ENCODE measurements around the gene DLX6. TPM values are rescaled to one million over a fixed set of nuclear protein-coding genes. Genes with fewer than 3 reads are reported as not detected.

DLX6 gene
- polyA plus RNA-seq, 5 donors = 0.05 to 0.10 TPM; not detected in 3

- DNase-seq = no peak
Measured at GRCh38 chr7:97009753-97010732, 4.7 kb downstream of the DLX6 start.

- no peak for DNase-seq
Measured at GRCh38 chr7:97011104-97011503, 5.8 kb downstream of the DLX6 start.

DNA sequence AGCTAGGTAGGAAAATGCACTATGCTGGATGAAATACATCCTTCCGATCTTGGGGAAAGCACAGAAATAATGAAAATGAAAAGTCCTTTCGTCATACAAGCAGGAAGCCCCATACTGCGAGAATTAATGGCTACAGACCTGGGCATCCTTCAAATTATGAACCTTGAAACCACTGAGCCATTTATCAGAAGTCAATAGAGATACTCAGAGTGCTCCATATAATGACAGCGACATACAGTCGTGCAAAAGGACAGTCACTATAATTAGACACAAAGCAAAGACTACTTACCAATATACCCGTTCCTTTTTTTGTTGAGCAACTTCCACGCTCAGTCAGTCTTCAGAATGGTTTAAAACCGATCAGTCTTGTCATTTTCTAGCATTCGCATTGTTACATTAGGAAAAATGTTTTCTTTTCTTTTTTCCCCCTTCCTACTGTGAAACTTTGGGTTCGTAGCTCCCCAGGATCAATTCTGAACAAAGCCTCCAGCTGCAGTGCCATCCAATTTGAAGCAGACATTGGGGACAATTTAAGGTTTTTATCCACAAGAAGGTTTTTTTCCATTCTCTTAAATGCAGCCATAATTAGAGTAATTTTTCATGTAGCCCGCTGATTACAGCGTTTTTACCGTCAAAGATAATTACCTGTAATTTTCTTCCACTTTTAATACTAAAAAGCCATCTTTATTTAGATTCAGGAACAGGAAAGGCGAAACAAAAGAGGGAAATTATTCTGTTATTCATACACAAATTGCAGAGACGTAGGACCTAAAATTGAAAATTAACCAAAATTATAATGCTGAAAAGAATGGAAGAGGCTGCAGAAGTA, 6.4 kb downstream of the DLX6 start:
- DNase-seq = no peak

- no peak for DNase-seq
Measured at GRCh38 chr7:97012365-97013133, 7.2 kb downstream of the DLX6 start.

- no peak for DNase-seq
Measured at GRCh38 chr7:97013134-97013844, 7.9 kb downstream of the DLX6 start.

- no peak for DNase-seq
Measured at GRCh38 chr7:97013845-97014134, 8.4 kb downstream of the DLX6 start.

- DNase-seq = no peak
Measured at GRCh38 chr7:97014145-97014750, 8.9 kb downstream of the DLX6 start.

DNA sequence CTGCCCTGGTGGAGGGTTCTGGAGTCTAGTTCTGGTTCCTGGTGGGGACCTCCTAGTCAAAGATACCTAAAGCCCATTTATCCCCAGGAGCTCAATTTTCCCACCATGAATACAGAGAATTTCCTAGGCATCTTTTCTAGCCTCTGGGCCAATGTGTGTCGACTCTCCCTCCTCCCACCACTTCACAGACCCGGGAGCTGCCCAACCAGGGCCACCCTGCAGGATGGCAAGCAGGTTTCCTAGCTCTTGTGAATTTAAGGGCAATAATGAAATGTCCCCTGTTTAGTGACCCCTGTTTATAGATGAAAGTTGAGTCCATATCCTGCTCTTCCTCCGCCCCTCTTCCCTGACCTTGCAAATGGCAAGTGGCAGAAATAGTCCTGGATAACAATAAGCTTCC, 9.9 kb downstream of the DLX6 start:
- DNase-seq = no peak

DNA sequence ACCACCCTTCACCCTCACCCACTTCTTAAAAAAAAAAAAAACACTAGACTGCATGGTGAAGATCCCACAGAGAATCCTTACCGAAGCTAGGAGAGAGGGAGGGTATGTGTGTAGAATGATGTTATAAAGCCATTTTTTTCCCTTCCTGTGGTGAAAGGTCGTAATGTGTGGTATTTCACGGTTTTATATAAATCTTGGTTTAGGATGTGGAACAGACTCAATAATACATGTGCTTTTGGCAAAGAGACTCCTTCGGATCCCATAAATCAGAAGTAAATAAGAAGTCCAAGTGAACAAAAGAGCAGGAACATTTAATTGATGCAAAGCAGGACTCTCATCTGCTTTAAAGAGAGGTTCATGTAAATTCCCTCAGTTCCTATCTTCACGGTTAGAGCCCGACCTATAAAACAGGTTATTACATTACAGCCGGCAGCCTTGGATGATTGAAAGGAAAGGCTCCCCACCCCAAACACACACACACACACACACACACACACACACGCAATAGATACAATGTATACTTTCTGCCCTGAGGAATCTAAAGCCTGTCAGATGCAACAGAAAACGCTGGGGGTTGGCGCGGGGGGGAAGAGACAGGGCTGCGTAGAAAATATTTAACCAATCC, 10.5 kb downstream of the DLX6 start:
- no peak for DNase-seq

DNA sequence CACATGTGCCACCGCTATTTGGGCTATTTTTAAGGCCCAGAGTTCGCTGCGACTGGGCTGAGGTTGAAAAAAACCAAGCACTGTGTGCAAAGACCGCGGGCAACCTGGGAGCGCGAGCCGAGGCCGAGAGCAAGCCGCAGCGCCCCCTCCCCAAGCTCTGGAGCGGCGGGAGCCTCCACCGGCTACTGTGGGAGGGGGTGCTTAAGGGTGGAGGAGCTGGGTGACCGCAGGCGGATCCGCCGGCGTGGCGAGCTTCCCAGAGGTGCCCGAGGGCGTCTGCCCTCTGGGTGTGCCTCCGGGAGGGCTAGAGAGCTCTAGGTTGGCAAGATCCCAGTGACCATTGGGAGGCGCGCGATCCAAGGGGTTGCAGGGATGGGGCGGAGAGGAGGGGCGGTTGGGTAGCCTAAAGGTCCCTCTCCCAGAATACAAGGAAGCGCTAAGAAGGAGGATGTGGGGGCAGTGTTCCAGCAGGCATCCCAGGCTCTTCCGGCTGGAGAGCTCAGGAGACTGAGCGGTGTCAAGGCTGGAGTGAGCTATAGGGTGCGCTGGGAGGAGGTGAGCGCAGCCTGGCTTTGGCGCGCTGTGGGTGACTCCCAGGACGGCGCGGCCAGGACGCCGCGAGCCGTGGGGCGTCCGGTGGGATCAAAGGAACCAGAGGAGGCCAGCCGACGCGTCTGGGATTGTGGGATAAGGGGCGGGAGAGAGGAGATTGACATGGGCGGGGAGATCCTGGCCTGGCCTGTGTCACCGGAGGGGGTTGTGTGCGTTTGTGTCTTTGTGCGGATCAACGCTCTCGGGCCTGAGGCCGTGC, 11.2 kb downstream of the DLX6 start:
- DNase-seq = no peak

- no peak for DNase-seq
Measured at GRCh38 chr7:97017192-97018125, 12.1 kb downstream of the DLX6 start.

DNA sequence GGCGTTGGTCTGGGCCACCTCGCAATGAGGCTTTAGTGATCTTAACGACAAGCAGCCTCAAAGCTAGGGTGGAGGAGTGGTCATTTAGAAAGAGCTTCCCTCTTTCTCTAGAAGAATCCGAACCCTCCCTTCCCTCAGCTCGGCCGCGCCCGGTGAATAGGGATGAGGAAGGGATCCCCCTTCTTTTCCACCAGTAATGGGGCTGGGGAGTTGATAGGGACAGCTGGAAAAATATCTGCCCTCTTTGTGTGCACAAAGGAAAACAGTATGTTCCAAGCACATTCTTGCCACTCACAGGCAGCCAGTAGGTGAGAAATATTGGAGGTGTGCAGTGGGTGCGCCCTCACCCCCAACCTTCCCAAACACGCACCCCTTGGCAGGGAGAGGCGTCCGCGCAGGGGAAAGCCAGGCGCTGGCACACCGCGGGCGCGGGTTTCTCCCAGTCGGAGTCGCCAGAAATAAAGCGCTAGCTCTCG, 12.8 kb downstream of the DLX6 start:
- DNase-seq = no peak

GRCh38 chr7:97018791-97019531, 13.6 kb downstream of the DLX6 start:
- DNase-seq = no peak

DNA sequence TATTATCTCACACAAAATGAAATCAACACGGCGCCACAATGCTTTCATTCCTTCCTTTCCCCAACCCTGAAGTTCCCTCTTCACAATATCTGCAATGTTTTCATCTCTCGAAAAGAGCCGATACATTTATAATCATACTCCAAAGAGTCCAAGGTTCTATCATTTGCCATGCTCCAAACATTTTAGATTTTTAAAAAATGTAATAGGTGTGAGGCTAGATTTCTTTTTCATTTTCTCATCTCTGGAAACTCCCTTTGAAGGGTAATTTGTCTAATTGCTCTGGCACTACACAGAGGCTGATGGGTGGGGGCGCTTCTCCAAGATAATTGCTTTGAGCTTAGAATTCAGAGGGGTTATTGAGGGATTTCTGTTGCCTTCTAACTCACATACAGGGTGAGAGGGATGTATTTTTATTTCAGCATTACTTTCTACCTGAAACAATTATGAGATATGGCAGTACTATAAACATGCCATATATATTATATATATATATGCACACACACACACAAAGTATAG, 14.4 kb downstream of the DLX6 start:
- no peak for DNase-seq

GRCh38 chr7:97020601-97020995, 15.2 kb downstream of the DLX6 start:
- DNase-seq = no peak

- no peak for DNase-seq
Measured at GRCh38 chr7:97020996-97021746, 15.8 kb downstream of the DLX6 start.

Data from right lung (tissue), 5 donors.